GM21381 (cell line): ENCODE data around the gene EPB41L2.
"Not testable (repeated sequence)": the region's sequence is repeated elsewhere in the genome, so short reads cannot be mapped to it uniquely, and the experiment has no call there.

ENCODE experiments used
- ATAC-seq: cut with Tn5 transposase; IDR thresholded peaks from one replicate; pipeline ENCODE4 v1.9.1; 2021; ENCODE audit warnings: mild to moderate bottlenecking, moderate library complexity; ENCODE audit not compliant: unreplicated experiment

EPB41L2 gene

GRCh38 chr6:130824978-130825694, 237.9 kb downstream of the EPB41L2 start:
- no peak for ATAC-seq

GRCh38 chr6:130822736-130823135, 240.3 kb downstream of the EPB41L2 start:
- ATAC-seq, result no peak

- ATAC-seq, result no peak
These were observed 247.6 kb downstream of the EPB41L2 start for GRCh38 chr6:130815200-130816071.

GRCh38 chr6:130814506-130814905, 248.5 kb downstream of the EPB41L2 start:
- no peak for ATAC-seq

GRCh38 chr6:130811932-130812331, 251.1 kb downstream of the EPB41L2 start:
- ATAC-seq, result no peak

- ATAC-seq, result no peak
These were observed 252.6 kb downstream of the EPB41L2 start for GRCh38 chr6:130810307-130811030.

GRCh38 chr6:130801368-130801767, 261.7 kb downstream of the EPB41L2 start:
- ATAC-seq, result not testable (repeated sequence)

GRCh38 chr6:130797061-130797460, 266.0 kb downstream of the EPB41L2 start:
- ATAC-seq, result no peak

- no peak for ATAC-seq
These were observed 266.6 kb downstream of the EPB41L2 start for GRCh38 chr6:130796313-130796905.

- no peak for ATAC-seq
These were observed 268.3 kb downstream of the EPB41L2 start for GRCh38 chr6:130794738-130795137.

GRCh38 chr6:130794010-130794697, 268.9 kb downstream of the EPB41L2 start:
- no peak for ATAC-seq
